Activated T-cell treated with anti-CD3 and anti-CD28 coated beads, Interleukin-2, amount 50 U/mL, for 4 hours (primary cell): Measurements from ENCODE around the gene GJC1. TPM values are rescaled to one million over a fixed set of nuclear protein-coding genes. Genes with fewer than 3 reads are reported as not detected.

ENCODE experiments used
- ATAC-seq, 2 donors: fragments of 200-7000 bp; cut with Tn5 transposase; one replicate each; pipeline ENCODE4 v1.10.0; 2021
- DNase-seq: peaks from one replicate; pipeline ENCODE4 v3.0.0-alpha.2; 2020
- H3K27me3 Mint-ChIP-seq: one replicate; pipeline ENCODE4 v1.8.0; 2021; ENCODE audit warnings: low read depth, mixed read lengths
- H3K36me3 Mint-ChIP-seq: one replicate; pipeline ENCODE4 v1.8.0; 2022; ENCODE audit warnings: mixed read lengths; ENCODE audit not compliant: insufficient read depth
- H3K4me1 Mint-ChIP-seq: one replicate; pipeline ENCODE4 v1.8.0; 2021; ENCODE audit warnings: low read depth, mixed read lengths
- H3K4me3 Mint-ChIP-seq: one replicate; pipeline ENCODE4 v1.8.0; 2021; ENCODE audit warnings: mild to moderate bottlenecking, moderate library complexity, mixed read lengths
- H3K9me3 Mint-ChIP-seq: one replicate; pipeline ENCODE4 v1.8.0; 2021; ENCODE audit warnings: mixed read lengths
- total RNA-seq, 3 donors: library from RNA; stranded (reverse); gene quantifications; one replicate each; pipeline ENCODE4 v1.2.1, GENCODE V29; 2021

The GJC1 gene
- total RNA-seq, 3 donors from 2014 or later = 3.0 to 4.6 (median 3.8) TPM

- peaks cover 11% of the 10 kb centered on the region for H3K27me3 Mint-ChIP-seq
- ATAC-seq (no peak), DNase-seq (no peak)
- peaks cover 13% of the 10 kb centered on the region for H3K4me1 Mint-ChIP-seq
- H3K9me3 Mint-ChIP-seq = no peaks in the 10 kb centered on the region
- no peaks in the 10 kb centered on the region for H3K36me3 Mint-ChIP-seq
- H3K4me3 Mint-ChIP-seq = no peak overlapping the region
These were observed 57.6 kb downstream of the GJC1 start for GRCh38 chr17:44772308-44773045.

- Mint-ChIP-seq H3K9me3 (no peaks in the 10 kb centered on the region), H3K4me3 (no peak overlapping the region), H3K4me1 (peaks cover 6% of the 10 kb centered on the region), H3K36me3 (no peaks in the 10 kb centered on the region), H3K27me3 (peaks cover 16% of the 10 kb centered on the region)
- no peak for ATAC-seq
- no peak for DNase-seq
These were observed 59.7 kb downstream of the GJC1 start for GRCh38 chr17:44770166-44770925.

GRCh38 chr17:44769647-44770084, 60.4 kb downstream of the GJC1 start:
- Mint-ChIP-seq H3K36me3 (no peaks in the 10 kb centered on the region), H3K9me3 (no peaks in the 10 kb centered on the region), H3K27me3 (peaks cover 16% of the 10 kb centered on the region), H3K4me3 (no peak overlapping the region), H3K4me1 (peaks cover 4% of the 10 kb centered on the region)
- ATAC-seq = no peak
- no peak for DNase-seq

- ATAC-seq (no peak), DNase-seq (no peak)
- no peaks in the 10 kb centered on the region for H3K36me3 Mint-ChIP-seq
- H3K9me3 Mint-ChIP-seq = no peaks in the 10 kb centered on the region
- no peak overlapping the region for H3K4me3 Mint-ChIP-seq
- H3K4me1 Mint-ChIP-seq = peaks cover 4% of the 10 kb centered on the region
- peaks cover 20% of the 10 kb centered on the region for H3K27me3 Mint-ChIP-seq
These were observed 60.9 kb downstream of the GJC1 start for GRCh38 chr17:44769230-44769629.

- Mint-ChIP-seq H3K4me3 (no peak overlapping the region), H3K36me3 (no peaks in the 10 kb centered on the region), H3K27me3 (peaks cover 23% of the 10 kb centered on the region), H3K4me1 (peaks cover 4% of the 10 kb centered on the region), H3K9me3 (no peaks in the 10 kb centered on the region)
- ATAC-seq (peak in 1 of 2 donors; percentile 24), DNase-seq (no peak)
These were observed 61.5 kb downstream of the GJC1 start for GRCh38 chr17:44768505-44769142.

- peaks cover 4% of the 10 kb centered on the region for H3K4me1 Mint-ChIP-seq
- no peaks in the 10 kb centered on the region for H3K9me3 Mint-ChIP-seq
- ATAC-seq (no peak), DNase-seq (no peak)
- H3K36me3 Mint-ChIP-seq = no peaks in the 10 kb centered on the region
- no peak overlapping the region for H3K4me3 Mint-ChIP-seq
- H3K27me3 Mint-ChIP-seq = peaks cover 33% of the 10 kb centered on the region
These were observed 62.6 kb downstream of the GJC1 start for GRCh38 chr17:44767493-44767892.

GRCh38 chr17:44766409-44767038, 63.6 kb downstream of the GJC1 start:
- peaks cover 38% of the 10 kb centered on the region for H3K27me3 Mint-ChIP-seq
- no peaks in the 10 kb centered on the region for H3K9me3 Mint-ChIP-seq
- DNase-seq (no peak), ATAC-seq (no peak)
- no peak overlapping the region for H3K4me3 Mint-ChIP-seq
- H3K36me3 Mint-ChIP-seq = no peaks in the 10 kb centered on the region
- peaks cover 4% of the 10 kb centered on the region for H3K4me1 Mint-ChIP-seq

GRCh38 chr17:44765965-44766364, 64.1 kb downstream of the GJC1 start:
- H3K4me1 Mint-ChIP-seq = peaks cover 4% of the 10 kb centered on the region
- no peak overlapping the region for H3K4me3 Mint-ChIP-seq
- no peak for ATAC-seq
- H3K9me3 Mint-ChIP-seq = no peaks in the 10 kb centered on the region
- H3K27me3 Mint-ChIP-seq = peaks cover 44% of the 10 kb centered on the region
- no peaks in the 10 kb centered on the region for H3K36me3 Mint-ChIP-seq
- no peak for DNase-seq

GRCh38 chr17:44763170-44763569, 66.9 kb downstream of the GJC1 start:
- peaks cover under 1% of the 10 kb centered on the region for H3K4me1 Mint-ChIP-seq
- peaks cover 48% of the 10 kb centered on the region for H3K27me3 Mint-ChIP-seq

GRCh38 chr17:44761932-44762810, 67.9 kb downstream of the GJC1 start:
- Mint-ChIP-seq H3K9me3 (no peaks in the 10 kb centered on the region), H3K4me1 (peaks cover 1% of the 10 kb centered on the region), H3K4me3 (no peak overlapping the region), H3K36me3 (no peaks in the 10 kb centered on the region), H3K27me3 (peaks cover 55% of the 10 kb centered on the region)
- DNase-seq (no peak), ATAC-seq (no peak)

More at GRCh38 chr17:44763170-44763569, 66.9 kb downstream of the GJC1 start:
- Mint-ChIP-seq H3K36me3 (no peaks in the 10 kb centered on the region), H3K4me3 (no peak overlapping the region), H3K9me3 (no peaks in the 10 kb centered on the region)
- ATAC-seq (no peak), DNase-seq (no peak)

GRCh38 chr17:44760474-44761308, 69.4 kb downstream of the GJC1 start:
- no peak for DNase-seq
- Mint-ChIP-seq H3K4me3 (no peak overlapping the region), H3K9me3 (no peaks in the 10 kb centered on the region), H3K27me3 (peaks cover 50% of the 10 kb centered on the region), H3K4me1 (peaks cover 1% of the 10 kb centered on the region), H3K36me3 (no peaks in the 10 kb centered on the region)
- ATAC-seq = no peak

- no peak for ATAC-seq
- Mint-ChIP-seq H3K27me3 (peaks cover 50% of the 10 kb centered on the region), H3K4me3 (no peak overlapping the region), H3K9me3 (no peaks in the 10 kb centered on the region), H3K36me3 (no peaks in the 10 kb centered on the region), H3K4me1 (peaks cover 1% of the 10 kb centered on the region)
- DNase-seq = no peak
These were observed 70.2 kb downstream of the GJC1 start for GRCh38 chr17:44759916-44760243.
